Inflammatory macrophage treated with lipopolysaccharide for 4 hours (primary cell): ENCODE data around the gene BICC1.
"Not testable (repeated sequence)": the region's sequence is repeated elsewhere in the genome, so short reads cannot be mapped to it uniquely, and the experiment has no call there.

Experiments
- DNase-seq: peaks from one replicate; pipeline ENCODE4 v3.0.0-alpha.2; 2020

Gene BICC1

GRCh38 chr10:58570307-58570723 is 57.6 kb downstream of the BICC1 start:
- peak; percentile 38 for DNase-seq

- no peak for DNase-seq
Measured at GRCh38 chr10:58570979-58571378, 58.3 kb downstream of the BICC1 start.

GRCh38 chr10:58573144-58573543 is 60.5 kb downstream of the BICC1 start:
- DNase-seq = no peak

GRCh38 chr10:58574058-58574457 is 61.4 kb downstream of the BICC1 start:
- DNase-seq = no peak

- DNase-seq = no peak
Measured at GRCh38 chr10:58575491-58575890, 62.8 kb downstream of the BICC1 start.

GRCh38 chr10:58576751-58577436 is 64.2 kb downstream of the BICC1 start:
- no peak for DNase-seq

DNA sequence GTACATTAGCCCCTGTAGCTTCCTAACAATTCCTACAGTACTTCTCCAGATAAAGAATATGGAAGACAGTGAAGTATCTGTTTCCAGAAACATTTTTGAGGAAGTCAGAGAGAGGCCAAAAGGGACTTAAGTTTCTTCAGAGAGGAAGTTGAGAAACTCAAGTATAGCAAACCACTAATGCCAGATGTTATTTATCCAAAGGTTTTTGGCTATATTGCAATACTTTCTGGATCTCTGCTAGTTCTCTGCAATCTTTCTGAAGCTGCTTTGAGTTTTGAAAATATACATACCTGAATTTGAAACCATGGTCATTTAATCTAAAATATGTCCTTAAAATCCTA is 64.7 kb downstream of the BICC1 start:
- DNase-seq = peak; percentile 79

DNA sequence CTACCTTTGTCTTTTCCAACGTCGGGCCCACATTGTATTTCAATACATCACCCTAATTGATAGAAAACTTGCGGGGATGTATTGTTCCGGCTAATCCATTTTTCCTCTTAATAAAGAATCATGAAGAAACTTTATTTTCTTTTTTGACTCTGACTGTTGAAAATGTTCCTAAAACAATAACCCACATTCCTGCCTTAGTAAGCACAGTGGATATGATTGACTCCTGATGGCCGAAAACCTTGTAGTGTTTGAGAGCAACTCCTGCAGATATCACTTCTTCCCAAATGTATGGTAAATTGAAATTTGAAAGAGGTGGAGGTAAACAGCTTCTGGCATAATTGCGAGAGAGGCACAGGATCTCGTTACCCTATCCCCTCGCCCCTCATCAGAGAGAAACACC is 65.7 kb downstream of the BICC1 start:
- no peak for DNase-seq

- DNase-seq = no peak
Measured at GRCh38 chr10:58579011-58579655, 66.5 kb downstream of the BICC1 start.

GRCh38 chr10:58582045-58582444 is 69.4 kb downstream of the BICC1 start:
- DNase-seq = no peak

DNA sequence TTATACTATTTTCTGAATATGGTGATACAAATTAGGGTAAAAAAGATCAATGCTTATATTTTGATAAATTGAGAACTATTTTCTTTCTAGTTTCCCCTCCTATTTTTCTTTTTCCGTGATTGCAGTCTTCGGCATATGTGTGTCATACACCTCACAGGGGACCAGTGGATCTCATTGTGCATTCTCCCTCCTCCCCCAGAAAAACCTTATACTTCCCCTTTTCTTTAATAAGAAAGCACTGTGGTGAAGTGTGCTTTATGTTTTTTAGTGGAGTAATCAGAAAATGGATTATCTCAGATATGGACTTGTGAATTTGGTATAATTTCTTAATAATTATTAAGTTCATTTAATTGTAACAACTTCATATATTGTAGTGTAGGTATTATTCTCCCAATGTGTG is 72.8 kb downstream of the BICC1 start:
- peak; percentile 46 for DNase-seq

- no peak for DNase-seq
Measured at GRCh38 chr10:58586282-58587245, 73.9 kb downstream of the BICC1 start.

GRCh38 chr10:58587676-58588075 is 75.0 kb downstream of the BICC1 start:
- DNase-seq = no peak

DNA sequence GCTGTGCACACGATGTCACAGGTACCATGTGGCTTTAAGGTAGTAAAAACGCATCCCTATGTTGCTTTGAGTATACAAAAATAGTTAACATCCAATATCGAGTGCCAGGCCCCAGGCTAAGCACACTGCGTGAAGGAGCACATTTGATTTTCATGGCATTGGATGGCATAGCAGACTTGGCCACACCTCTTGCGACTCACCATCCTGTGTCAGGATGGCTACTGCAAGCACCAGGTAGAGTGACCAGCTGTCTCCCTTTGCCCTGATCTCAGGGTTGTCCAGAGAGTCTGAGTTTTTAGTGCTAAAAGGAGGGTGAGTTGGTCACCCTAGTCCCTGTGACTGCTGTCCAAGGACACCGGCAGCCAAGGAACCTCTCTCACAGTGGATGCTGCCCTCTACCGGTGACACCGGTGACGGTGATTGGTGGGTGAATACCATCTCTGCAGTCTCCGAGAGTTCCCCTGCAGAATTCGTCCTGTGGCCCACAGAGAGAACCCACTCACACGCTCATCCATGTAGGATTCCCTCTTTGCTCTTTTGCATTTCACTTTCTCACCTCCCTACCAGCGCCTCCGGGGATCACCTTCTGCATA is 76.1 kb downstream of the BICC1 start:
- DNase-seq = no peak

DNA sequence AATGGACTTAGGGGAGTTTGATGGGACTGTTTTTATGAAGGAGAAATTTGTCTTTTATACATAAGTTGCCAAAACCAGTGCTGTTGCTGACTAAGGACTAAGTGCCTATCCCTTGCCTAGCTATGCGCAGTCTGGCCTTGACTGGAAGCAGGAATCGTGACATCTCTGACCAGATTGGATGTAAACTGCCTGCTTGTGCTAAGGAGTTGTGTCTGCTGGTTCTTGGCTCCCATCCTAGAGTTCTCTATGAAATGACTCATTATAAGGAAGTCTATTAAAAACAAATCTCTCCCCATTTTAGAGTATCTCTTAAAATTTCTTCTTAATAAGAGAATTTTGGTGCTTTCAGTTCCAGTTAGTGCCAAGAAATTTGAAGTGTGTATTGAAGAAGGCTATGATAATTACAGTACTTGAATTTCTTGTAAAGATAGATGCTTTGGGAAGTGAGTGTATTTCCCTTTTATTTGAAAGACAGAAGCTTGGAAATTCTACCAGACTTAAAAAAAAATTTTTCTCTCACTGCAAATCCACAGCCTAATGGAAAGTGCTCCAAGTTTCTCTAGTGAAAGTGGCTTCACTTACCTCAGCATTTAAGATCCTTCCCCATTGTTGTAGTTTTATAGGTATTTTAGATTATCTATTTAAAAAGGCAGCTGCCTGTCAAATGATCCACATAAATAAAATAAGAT is 77.6 kb downstream of the BICC1 start:
- DNase-seq = no peak

DNA sequence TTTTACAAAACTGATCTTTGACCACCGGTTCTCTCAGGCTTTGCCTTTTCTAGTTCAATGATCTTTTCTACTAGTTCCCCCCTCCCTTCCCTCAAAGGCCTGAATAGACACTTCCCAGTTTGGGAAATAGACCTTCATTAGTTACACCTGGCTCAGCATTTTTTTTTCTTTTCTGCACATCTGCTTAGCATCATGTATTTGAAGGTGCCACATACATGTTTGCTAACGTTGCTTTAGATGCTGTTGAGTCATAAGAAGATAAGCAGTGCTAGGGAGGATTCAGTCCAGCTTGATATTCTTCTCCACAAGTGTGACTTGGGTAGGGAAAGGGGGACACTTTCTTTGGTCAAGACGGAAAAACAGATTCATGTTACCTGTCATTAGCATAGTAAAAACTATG is 78.3 kb downstream of the BICC1 start:
- DNase-seq = no peak

GRCh38 chr10:58593008-58593407 is 80.3 kb downstream of the BICC1 start:
- peak; percentile 24 for DNase-seq

GRCh38 chr10:58597211-58597610 is 84.5 kb downstream of the BICC1 start:
- not testable (repeated sequence) for DNase-seq

GRCh38 chr10:58599927-58600553 is 87.4 kb downstream of the BICC1 start:
- DNase-seq = no peak

- DNase-seq = no peak
Measured at GRCh38 chr10:58608351-58608750, 95.7 kb downstream of the BICC1 start.

DNA sequence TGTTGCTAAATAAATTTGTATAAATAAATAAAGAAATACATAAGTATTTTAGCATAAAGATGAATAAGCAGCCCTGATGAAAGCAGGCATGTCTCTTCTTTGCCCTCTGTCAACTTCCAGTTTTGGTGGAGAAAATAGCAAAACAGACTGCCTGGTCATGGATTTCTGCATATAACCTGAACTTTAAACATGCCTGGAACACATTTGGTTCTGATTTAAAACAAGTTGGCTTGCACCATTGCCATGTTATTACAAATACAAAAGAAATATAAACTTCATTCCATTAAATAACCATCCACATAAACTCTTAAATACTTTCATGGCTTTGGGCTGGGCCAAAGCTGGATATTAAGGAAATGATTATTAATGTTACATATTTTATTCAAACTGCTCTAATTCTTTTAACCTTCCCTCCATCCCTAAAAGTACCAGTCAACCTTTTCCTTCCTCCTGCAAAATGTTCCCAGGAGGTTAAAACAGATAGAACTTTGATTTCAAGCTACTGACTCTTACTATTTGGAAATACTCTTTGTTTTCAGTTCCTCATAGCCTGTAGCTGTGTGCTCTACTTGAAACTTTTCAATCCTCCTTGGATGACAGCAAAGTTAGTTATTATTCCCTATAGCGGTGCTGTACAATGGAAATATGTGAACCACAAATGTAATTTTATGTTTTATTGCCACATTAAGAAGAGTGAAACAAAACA is 96.3 kb downstream of the BICC1 start:
- peak; percentile 30 for DNase-seq
